ENCODE measurements around the gene ALG9. TPM values are rescaled to one million over a fixed set of nuclear protein-coding genes. Genes with fewer than 3 reads are reported as not detected.

Gene ALG9
- total and polyA plus RNA-seq, 2 of the 4 experiments (the other 2 are of a cell fraction): 20.7 to 35.7 TPM

DNA sequence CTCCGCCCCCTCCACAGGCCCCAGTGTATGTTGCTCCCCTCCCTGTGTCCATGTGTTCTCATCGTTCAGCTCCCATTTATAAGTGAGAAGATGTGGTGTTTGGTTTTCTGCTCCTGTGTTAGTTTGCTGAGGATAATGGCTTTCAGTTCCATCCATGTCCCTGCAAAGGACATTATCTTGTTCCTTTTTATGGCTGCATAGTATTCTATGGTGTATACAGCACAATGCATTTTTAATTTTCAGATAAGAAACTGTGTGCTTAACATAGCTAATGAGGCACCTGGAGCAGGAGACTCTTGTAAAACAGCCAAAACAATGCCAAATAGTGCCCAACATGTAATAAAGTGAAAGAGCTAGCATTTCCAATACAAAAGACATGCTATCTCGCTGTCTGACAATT, 21.8 kb downstream of the ALG9 start:
- Histone ChIP-seq H2BK120ac (ENCODE audit: low read depth, low read length) (no peak overlapping the region), H2BK5ac (ENCODE audit: low read depth, low read length, poor library complexity, severe bottlenecking) (no peak overlapping the region), H3K36me3 (ENCODE audit: control insufficient read depth, insufficient read depth, low read length) (peaks cover 7% of the 10 kb centered on the region), H3K23ac (ENCODE audit: low read depth, low read length) (no peak overlapping the region), H4K20me1 (ENCODE audit: insufficient read depth, low read length) (no peaks in the 10 kb centered on the region), H3K18ac (ENCODE audit: low read depth, low read length) (no peak overlapping the region), H3K27ac (ENCODE audit: insufficient read depth, low read length) (no peak overlapping the region), H3K4ac (ENCODE audit: low read depth, low read length) (no peak overlapping the region), H3K4me2 (ENCODE audit: low read depth, low read length) (no peak overlapping the region), H3K79me1 (ENCODE audit: low read depth in 1 of 2, low read length in 2 of 2) (no peaks in the 10 kb centered on the region; a peak in 1 of 4 replicates), H2BK15ac (ENCODE audit: low read depth, low read length) (no peak overlapping the region), H3K9me3 (ENCODE audit: control insufficient read depth, insufficient read depth, low read length) (no peaks in the 10 kb centered on the region), H4K5ac (ENCODE audit: low read depth, low read length) (no peak overlapping the region), H4K8ac (ENCODE audit: low read depth in 2 of 2, low read length in 2 of 2) (no peak overlapping the region), H3K4me3 (ENCODE audit: insufficient read depth, low read depth, low read length) (no peak overlapping the region), H3K4me1 (ENCODE audit: control insufficient read depth, insufficient read depth, low read length) (peaks cover 7% of the 10 kb centered on the region), H2BK20ac (ENCODE audit: low read depth, low read length) (no peak overlapping the region), H3K9ac (ENCODE audit: low read depth, low read length) (no peak overlapping the region), H2AFZ (replicated peaks; ENCODE audit: low read length, poor library complexity) (no peak overlapping the region), H4K91ac (ENCODE audit: insufficient read depth, low read depth, low read length) (no peak overlapping the region), H3K27me3 (ENCODE audit: control insufficient read depth, insufficient read depth, low read length) (no peaks in the 10 kb centered on the region), H3K9me1 (ENCODE audit: insufficient read depth, low read length) (peaks cover 3% of the 10 kb centered on the region; the same call in 1 of the 2 replicates), H2AK9ac (replicated peaks; ENCODE audit: low read depth, low read length, poor library complexity) (no peak overlapping the region), H3K56ac (ENCODE audit: extremely low read depth, insufficient read depth, low read length) (no peak overlapping the region), H2AK5ac (ENCODE audit: low read depth, low read length) (no peak overlapping the region), H3K14ac (replicated peaks; ENCODE audit: low read depth, low read length) (no peak overlapping the region)
- ATAC-seq (ENCODE audit: low read depth): no peak
- dilution Hi-C loops (cut with HindIII; ENCODE audit: low sequenced_read_pairs, unreplicated experiment) (no loop called here), intact Hi-C loops (cut with micrococcal nuclease) (no loop called here), in situ Hi-C loops (cut with MboI; ENCODE audit: low sequenced_read_pairs) (no loop called here)
- no CpG with 5 or more reads among the region's 3 CpGs for WGBS, 2 experiments (ENCODE audit: extremely low coverage in 2 of 2, insufficient read length in 1 of 2)
- no peak for TF ChIP-seq POLR2A (IDR thresholded peaks at IDR 0.05; ENCODE audit: low read depth, low read length)
- TF ChIP-seq RFX5 (IDR thresholded peaks at IDR 0.05; ENCODE audit: low read depth, low read length): no peak
- TF ChIP-seq, protein P1, sequence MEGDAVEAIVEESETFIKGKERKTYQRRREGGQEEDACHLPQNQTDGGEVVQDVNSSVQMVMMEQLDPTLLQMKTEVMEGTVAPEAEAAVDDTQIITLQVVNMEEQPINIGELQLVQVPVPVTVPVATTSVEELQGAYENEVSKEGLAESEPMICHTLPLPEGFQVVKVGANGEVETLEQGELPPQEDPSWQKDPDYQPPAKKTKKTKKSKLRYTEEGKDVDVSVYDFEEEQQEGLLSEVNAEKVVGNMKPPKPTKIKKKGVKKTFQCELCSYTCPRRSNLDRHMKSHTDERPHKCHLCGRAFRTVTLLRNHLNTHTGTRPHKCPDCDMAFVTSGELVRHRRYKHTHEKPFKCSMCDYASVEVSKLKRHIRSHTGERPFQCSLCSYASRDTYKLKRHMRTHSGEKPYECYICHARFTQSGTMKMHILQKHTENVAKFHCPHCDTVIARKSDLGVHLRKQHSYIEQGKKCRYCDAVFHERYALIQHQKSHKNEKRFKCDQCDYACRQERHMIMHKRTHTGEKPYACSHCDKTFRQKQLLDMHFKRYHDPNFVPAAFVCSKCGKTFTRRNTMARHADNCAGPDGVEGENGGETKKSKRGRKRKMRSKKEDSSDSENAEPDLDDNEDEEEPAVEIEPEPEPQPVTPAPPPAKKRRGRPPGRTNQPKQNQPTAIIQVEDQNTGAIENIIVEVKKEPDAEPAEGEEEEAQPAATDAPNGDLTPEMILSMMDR (conservative IDR thresholded peaks at IDR 0.05; ENCODE audit: low read depth, low read length): no peak
- TF ChIP-seq CEBPB (IDR thresholded peaks at IDR 0.05; ENCODE audit: low read depth, low read length): no peak
- TF ChIP-seq, protein P2, sequence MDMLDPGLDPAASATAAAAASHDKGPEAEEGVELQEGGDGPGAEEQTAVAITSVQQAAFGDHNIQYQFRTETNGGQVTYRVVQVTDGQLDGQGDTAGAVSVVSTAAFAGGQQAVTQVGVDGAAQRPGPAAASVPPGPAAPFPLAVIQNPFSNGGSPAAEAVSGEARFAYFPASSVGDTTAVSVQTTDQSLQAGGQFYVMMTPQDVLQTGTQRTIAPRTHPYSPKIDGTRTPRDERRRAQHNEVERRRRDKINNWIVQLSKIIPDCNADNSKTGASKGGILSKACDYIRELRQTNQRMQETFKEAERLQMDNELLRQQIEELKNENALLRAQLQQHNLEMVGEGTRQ (IDR thresholded peaks at IDR 0.05; ENCODE audit: low read depth, low read length): no peak
- no peak for TF ChIP-seq RCOR1 (IDR thresholded peaks at IDR 0.05; ENCODE audit: insufficient replicate concordance, low read length)
- no peak for TF ChIP-seq MXI1 (IDR thresholded peaks at IDR 0.05; ENCODE audit: borderline replicate concordance, low read depth, low read length)
- no TSS peak for BruUV-seq (replicated peaks)
- ChIA-PET POLR2A (ENCODE audit: unreplicated experiment) (no interaction called here), CTCF (no interaction called here)
- no peak for DNase-seq
